NOMO-1 treated with dmso at 0.1 percent for 144 hours (cell line): ENCODE measurements around the gene HARBI1.

Experiments
- DNase-seq: peaks from one replicate; lab custom pipeline; 2025; ENCODE audit not compliant: unreplicated experiment; lab: John Stamatoyannopoulos, UW

HARBI1 gene

GRCh38 chr11:46617134-46617971 is at the start of gene HARBI1, which contains the start of gene ATG13:
Gene HARBI1 (minus strand): TSS chr11:46617227. CDS start chr11:46616237, 990 bp downstream.
Gene ATG13 (plus strand): TSS chr11:46617553. CDS start chr11:46644292, 26,739 bp downstream.
- peak; percentile 84 for DNase-seq

- DNase-seq, result no peak
These were observed 49.5 kb upstream of the HARBI1 start for GRCh38 chr11:46666516-46666915.

GRCh38 chr11:46665356-46665755 is 48.3 kb upstream of the HARBI1 start:
- no peak for DNase-seq

- no peak for DNase-seq
These were observed 47.6 kb upstream of the HARBI1 start for GRCh38 chr11:46664612-46665011.

GRCh38 chr11:46663277-46663940 is 46.4 kb upstream of the HARBI1 start:
- DNase-seq, result no peak

GRCh38 chr11:46662366-46662765 is 45.3 kb upstream of the HARBI1 start:
- no peak for DNase-seq

GRCh38 chr11:46661836-46662235 is 44.8 kb upstream of the HARBI1 start:
- DNase-seq, result no peak

- DNase-seq, result peak; percentile 93
These were observed 42.9 kb upstream of the HARBI1 start for GRCh38 chr11:46659908-46660307.

GRCh38 chr11:46658259-46658658 is 41.2 kb upstream of the HARBI1 start:
- DNase-seq, result no peak

- no peak for DNase-seq
These were observed 40.2 kb upstream of the HARBI1 start for GRCh38 chr11:46657186-46657585.

GRCh38 chr11:46655631-46656030 is 38.6 kb upstream of the HARBI1 start:
- DNase-seq, result no peak

GRCh38 chr11:46649180-46649738 is 32.2 kb upstream of the HARBI1 start:
- DNase-seq, result no peak

GRCh38 chr11:46643986-46644385 is 27.0 kb upstream of the HARBI1 start:
- no peak for DNase-seq

- no peak for DNase-seq
These were observed 26.5 kb upstream of the HARBI1 start for GRCh38 chr11:46643531-46643930.

- no peak for DNase-seq
These were observed 25.8 kb upstream of the HARBI1 start for GRCh38 chr11:46642627-46643335.

GRCh38 chr11:46641639-46642038 is 24.6 kb upstream of the HARBI1 start:
- DNase-seq, result no peak

GRCh38 chr11:46640036-46640788 is 23.2 kb upstream of the HARBI1 start:
- DNase-seq, result no peak

GRCh38 chr11:46639197-46639839 is 22.3 kb upstream of the HARBI1 start:
- no peak for DNase-seq

GRCh38 chr11:46637546-46637945 is 20.5 kb upstream of the HARBI1 start:
- no peak for DNase-seq

GRCh38 chr11:46635557-46636139 is 18.6 kb upstream of the HARBI1 start:
- DNase-seq, result no peak
